Lower lobe of right lung (tissue), 2 donors: ENCODE results near the gene ADGRG6. TPM values are rescaled to one million over a fixed set of nuclear protein-coding genes. Genes with fewer than 3 reads are reported as not detected.

Experiments used
- ATAC-seq, 2 donors: fragments of 200-7000 bp; cut with Tn5 transposase; one replicate each; pipeline ENCODE4 v1.9.1; 2020 to 2022; ENCODE audit warnings: mild to moderate bottlenecking in 2 of 2, moderate library complexity in 2 of 2
- DNase-seq: peaks from one replicate; pipeline ENCODE4 v3.0.0-alpha.2; 2020
- H3K27ac ChIP-seq: fragments of 200-600 bp; one replicate; pipeline ENCODE4 v1.8.0; 2022
- H3K27me3 ChIP-seq: fragments of 200-600 bp; one replicate; pipeline ENCODE4 v1.8.0; 2022; ENCODE audit warnings: low read depth
- H3K36me3 ChIP-seq: fragments of 200-600 bp; one replicate; pipeline ENCODE4 v1.8.0; 2022; ENCODE audit warnings: mild to moderate bottlenecking
- H3K4me1 ChIP-seq: fragments of 200-600 bp; one replicate; pipeline ENCODE4 v1.8.0; 2022
- H3K4me3 ChIP-seq: fragments of 200-600 bp; one replicate; pipeline ENCODE4 v1.8.0; 2022; ENCODE audit warnings: mild to moderate bottlenecking
- H3K9me3 ChIP-seq: fragments of 200-600 bp; one replicate; pipeline ENCODE4 v1.8.0; 2022
- intact Hi-C: fragments of 100-400 bp; cut with DNase I; formaldehyde crosslinking; loops from one replicate; pipeline ENCODE4 v1.11.0; 2022
- total RNA-seq: library from RNA; stranded (reverse); fragmentation: NEBNext Ultra II Directional; extraction: Animal tissue kit (Norgen Biotek cat#: 25700); gene quantifications from one replicate; pipeline ENCODE4 v1.2.1, GENCODE V29; 2021
- TF ChIP-seq, protein P1 (sequence below): fragments of 200-600 bp; IDR thresholded peaks from one replicate; pipeline ENCODE4 v1.8.0; 2022; ENCODE audit warnings: antibody characterized with exemption, mild to moderate bottlenecking
- donor health status: DM: no; HTN: yes; CAD: no; lungs with severe emphysema.

The ADGRG6 gene
- total RNA-seq, 1 donor from 2014 or later: 35.7 TPM

DNA sequence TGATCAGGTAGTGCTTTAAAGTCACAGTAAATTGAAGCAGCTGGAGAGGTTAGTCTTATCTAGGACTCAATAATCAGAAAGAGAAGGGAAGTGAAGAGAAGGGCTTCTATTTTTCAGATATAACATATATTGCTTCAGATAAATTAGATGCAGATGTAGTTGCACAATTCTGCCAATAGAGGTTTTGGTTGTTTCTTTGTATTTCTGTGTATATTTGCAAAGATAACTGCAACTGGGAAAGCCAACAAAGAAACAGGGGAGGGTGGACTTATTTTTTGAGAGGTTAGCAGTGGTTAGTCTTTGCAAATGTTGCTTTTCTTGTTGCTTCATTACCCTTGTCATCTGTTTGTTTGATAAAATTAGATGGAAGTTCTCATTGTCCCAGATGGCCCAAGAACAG lies 106.6 kb downstream of the ADGRG6 start:
- H3K27ac ChIP-seq: no peak overlapping the region
- TF ChIP-seq, protein P1, sequence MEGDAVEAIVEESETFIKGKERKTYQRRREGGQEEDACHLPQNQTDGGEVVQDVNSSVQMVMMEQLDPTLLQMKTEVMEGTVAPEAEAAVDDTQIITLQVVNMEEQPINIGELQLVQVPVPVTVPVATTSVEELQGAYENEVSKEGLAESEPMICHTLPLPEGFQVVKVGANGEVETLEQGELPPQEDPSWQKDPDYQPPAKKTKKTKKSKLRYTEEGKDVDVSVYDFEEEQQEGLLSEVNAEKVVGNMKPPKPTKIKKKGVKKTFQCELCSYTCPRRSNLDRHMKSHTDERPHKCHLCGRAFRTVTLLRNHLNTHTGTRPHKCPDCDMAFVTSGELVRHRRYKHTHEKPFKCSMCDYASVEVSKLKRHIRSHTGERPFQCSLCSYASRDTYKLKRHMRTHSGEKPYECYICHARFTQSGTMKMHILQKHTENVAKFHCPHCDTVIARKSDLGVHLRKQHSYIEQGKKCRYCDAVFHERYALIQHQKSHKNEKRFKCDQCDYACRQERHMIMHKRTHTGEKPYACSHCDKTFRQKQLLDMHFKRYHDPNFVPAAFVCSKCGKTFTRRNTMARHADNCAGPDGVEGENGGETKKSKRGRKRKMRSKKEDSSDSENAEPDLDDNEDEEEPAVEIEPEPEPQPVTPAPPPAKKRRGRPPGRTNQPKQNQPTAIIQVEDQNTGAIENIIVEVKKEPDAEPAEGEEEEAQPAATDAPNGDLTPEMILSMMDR: no peak
- no peaks in the 10 kb centered on the region for H3K27me3 ChIP-seq
- peaks cover 9% of the 10 kb centered on the region for H3K36me3 ChIP-seq
- intact Hi-C loops: no loop called here
- ATAC-seq (no peak), DNase-seq (no peak)
- H3K4me3 ChIP-seq: no peak overlapping the region
- H3K9me3 ChIP-seq: no peaks in the 10 kb centered on the region
- H3K4me1 ChIP-seq: no peaks in the 10 kb centered on the region

DNA sequence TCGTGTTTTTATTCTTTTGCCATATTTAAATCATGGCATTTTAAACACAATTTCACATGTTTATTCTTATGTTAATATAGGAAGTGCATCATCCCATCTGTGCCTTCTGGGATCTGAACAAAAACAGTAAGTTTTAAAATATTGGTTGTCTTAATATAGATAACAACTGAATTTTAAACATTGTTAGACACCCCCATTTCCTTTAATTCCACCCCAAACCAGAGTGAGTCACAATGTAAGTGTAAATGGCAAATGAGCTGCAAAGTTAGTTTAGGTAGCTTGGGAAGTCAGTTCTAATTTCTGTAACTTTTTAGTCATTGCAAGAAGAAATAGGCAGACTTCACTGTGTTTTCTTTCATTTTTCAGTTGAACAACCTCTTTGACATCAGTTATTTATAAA lies 108.0 kb downstream of the ADGRG6 start:
- Histone ChIP-seq H3K4me3 (no peak overlapping the region), H3K9me3 (no peaks in the 10 kb centered on the region), H3K36me3 (peaks cover 9% of the 10 kb centered on the region), H3K27ac (no peak overlapping the region), H3K4me1 (no peaks in the 10 kb centered on the region), H3K27me3 (no peaks in the 10 kb centered on the region)
- no peak for ATAC-seq
- DNase-seq: no peak
- intact Hi-C loops: no loop called here
- TF ChIP-seq, protein P1: no peak

DNA sequence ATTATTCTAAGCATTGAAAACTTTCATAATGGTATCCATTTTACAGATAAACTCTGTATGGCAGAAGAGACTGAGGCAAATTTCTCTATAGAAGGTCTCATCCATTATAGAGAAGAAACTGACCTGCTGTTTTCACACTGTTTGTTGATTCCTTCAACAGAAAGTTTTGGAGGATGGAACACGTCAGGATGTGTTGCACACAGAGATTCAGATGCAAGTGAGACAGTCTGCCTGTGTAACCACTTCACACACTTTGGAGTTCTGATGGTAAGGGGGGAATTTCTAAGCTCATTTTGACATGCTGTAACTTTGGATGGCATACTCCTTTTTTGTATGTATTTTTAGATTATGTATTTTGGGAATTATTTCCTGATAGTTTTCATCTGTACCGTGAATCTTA lies 109.3 kb downstream of the ADGRG6 start:
- no peaks in the 10 kb centered on the region for H3K27me3 ChIP-seq
- TF ChIP-seq, protein P1: no peak
- intact Hi-C loops: no loop called here
- peaks cover 10% of the 10 kb centered on the region for H3K36me3 ChIP-seq
- ATAC-seq: no peak
- no peaks in the 10 kb centered on the region for H3K4me1 ChIP-seq
- DNase-seq: no peak
- H3K9me3 ChIP-seq: no peaks in the 10 kb centered on the region
- no peak overlapping the region for H3K27ac ChIP-seq
- H3K4me3 ChIP-seq: no peak overlapping the region

DNA sequence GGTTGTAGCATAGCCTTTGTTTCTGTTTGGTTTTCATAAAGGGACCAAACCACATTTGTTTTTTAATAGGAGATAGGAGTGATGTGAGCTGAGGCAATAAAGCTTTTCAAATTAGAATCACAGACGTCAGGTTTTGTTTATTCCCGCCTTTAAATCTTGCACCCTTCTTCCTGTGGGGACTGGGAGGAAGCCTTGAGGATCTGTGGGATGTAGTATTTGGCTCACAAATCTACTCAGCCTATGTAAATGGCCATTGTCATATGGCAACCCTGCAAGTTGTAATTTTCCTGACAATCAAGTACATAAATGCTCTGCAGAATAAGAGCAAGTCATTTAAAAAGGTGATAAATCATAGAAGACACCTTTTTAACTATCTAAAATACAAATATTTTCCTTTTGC lies 110.4 kb downstream of the ADGRG6 start:
- TF ChIP-seq, protein P1: no peak
- Histone ChIP-seq H3K27ac (no peak overlapping the region), H3K4me1 (no peaks in the 10 kb centered on the region), H3K9me3 (no peaks in the 10 kb centered on the region), H3K27me3 (no peaks in the 10 kb centered on the region), H3K36me3 (peaks cover 17% of the 10 kb centered on the region), H3K4me3 (no peak overlapping the region)
- DNase-seq: no peak
- ATAC-seq: no peak
- intact Hi-C loops: no loop called here

DNA sequence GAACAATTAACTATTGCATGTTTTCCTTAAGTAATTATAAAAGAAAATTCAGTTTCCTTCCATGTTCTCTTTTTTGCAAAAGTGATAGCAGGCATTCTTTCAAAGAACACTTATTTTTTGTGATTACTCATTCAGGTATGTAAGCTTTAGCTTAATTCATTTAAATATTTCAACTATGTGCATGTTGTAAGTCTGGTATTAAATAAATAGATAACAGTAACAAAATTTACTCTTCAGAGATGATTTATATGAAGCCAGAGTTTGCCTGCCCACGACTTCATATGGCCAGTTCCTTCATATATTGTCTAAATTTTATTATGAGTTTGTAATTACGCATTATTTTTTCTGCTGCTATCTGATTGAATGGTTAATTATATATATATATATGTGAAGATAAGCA lies 110.9 kb downstream of the ADGRG6 start:
- Histone ChIP-seq H3K4me1 (no peaks in the 10 kb centered on the region), H3K9me3 (no peaks in the 10 kb centered on the region), H3K36me3 (peaks cover 17% of the 10 kb centered on the region), H3K4me3 (no peak overlapping the region), H3K27me3 (no peaks in the 10 kb centered on the region), H3K27ac (no peak overlapping the region)
- TF ChIP-seq, protein P1: no peak
- no peak for ATAC-seq
- intact Hi-C loops: no loop called here
- DNase-seq: no peak

DNA sequence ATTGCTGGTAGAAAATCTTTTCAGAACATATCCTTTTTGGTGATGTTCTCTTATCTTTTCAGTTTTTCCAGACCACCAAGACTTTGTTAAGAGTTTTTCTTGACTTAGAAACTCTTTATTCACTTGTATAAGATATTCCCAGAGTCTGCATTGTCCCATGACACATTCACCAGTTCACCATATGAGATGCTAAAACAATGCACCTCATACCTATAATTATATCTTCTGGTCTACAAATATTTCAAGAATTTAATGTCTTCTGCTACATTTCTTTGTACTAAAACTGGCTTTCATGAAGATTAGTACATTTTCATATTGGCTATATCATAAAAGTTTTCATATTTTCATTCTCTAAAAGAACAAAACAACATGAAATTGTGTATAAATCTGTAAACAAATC lies 111.3 kb downstream of the ADGRG6 start:
- Histone ChIP-seq H3K36me3 (peaks cover 17% of the 10 kb centered on the region), H3K27ac (no peak overlapping the region), H3K27me3 (no peaks in the 10 kb centered on the region), H3K4me1 (no peaks in the 10 kb centered on the region), H3K9me3 (no peaks in the 10 kb centered on the region), H3K4me3 (no peak overlapping the region)
- no peak for ATAC-seq
- no peak for DNase-seq
- TF ChIP-seq, protein P1: no peak
- intact Hi-C loops: no loop called here
